ENCODE results near the gene RAB28.

GRCh38 chr4:13384055-13384454 lies 100.1 kb downstream of the RAB28 start:
- no peak for TF ChIP-seq CTCF (conservative IDR thresholded peaks at IDR 0.05; ENCODE audit: low read length)
- TF ChIP-seq EZH2phosphoT487 (IDR thresholded peaks at IDR 0.05; ENCODE audit: borderline replicate concordance) = no peak

Measured in Loucy (cell line).